DMS79 (cell line): ENCODE data around the gene SYNDIG1.

Experiments
- DNase-seq: peaks from one replicate; lab custom pipeline; 2025; lab: John Stamatoyannopoulos, UW

Gene SYNDIG1

DNA sequence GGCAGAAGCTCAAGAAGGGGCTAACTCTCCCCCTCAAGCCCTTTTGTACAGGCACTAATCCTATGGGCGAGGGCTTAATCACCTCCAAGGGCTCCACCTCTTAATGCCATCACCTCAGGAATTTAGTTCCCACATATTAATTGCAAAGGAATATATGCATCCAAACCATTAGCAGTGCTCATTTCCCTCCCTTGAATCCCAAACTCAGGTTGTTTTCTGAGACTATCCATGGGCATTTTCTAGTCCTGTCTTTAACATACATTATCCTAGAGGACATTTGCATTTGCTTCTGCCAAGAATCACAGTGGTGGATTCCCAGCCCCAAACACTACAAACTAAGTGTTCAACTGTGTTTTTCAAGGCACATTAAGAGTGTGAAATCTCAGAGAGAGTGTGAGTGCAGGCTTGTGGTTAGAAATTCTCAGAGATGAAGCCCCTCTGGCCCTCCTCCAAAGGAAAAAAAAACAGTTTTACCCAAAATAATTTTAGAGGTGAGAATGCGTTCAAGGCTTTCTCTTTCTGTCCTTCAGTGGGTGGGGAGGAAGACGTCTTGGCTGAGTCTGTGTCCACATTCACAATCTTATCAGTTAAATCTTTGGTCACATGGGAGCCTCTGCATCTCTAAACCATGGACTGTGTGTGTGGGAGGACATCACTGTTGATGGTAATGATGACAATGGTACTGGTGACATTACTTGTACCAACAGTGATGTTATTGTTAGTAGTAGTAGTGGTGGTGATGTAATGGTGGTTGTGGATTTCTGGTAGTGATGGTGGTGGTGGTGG, 59.3 kb downstream of the SYNDIG1 start:
- no peak for DNase-seq

DNA sequence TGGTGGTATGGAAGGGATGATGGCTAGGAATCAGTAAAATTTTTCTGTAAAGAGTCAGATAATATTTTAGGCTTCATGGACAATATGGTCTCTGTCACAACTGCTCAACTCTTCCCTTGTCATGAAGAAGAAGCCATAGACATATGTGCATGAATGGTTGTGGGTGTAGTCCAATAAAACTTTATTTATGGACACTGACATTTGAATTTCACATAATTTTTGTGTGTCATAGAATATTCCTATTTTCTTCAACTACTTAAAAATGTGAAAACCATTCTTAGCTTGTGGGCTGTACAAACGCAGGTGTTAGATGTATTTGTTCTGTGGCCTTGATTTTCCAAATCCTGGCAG, 59.9 kb downstream of the SYNDIG1 start:
- DNase-seq: no peak

DNA sequence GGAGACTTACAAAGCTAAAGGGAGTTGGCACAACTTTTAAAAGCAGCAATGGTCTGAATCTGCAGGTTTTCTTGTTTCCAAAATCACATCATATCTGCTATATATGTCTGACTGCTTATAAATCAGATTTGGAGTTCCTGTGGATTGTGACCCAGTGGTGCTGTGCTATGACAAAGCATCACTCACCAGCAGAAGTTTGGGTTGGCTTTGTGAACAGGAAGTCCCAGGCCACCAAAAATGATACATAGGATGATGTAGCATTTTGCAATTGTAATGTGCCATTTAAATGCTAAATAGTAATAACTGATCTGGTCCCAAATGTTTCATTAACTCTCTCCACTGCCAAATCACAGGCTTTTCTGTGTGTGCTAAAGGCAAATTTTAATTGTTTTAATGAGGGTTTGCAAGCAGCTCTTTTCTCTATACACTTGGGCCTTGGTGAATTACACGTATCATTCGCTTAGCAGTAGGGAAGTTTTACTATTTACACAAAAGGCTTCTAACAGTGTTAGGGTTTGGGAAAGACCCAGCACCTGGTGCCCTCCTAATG, 60.8 kb downstream of the SYNDIG1 start:
- DNase-seq: no peak

DNA sequence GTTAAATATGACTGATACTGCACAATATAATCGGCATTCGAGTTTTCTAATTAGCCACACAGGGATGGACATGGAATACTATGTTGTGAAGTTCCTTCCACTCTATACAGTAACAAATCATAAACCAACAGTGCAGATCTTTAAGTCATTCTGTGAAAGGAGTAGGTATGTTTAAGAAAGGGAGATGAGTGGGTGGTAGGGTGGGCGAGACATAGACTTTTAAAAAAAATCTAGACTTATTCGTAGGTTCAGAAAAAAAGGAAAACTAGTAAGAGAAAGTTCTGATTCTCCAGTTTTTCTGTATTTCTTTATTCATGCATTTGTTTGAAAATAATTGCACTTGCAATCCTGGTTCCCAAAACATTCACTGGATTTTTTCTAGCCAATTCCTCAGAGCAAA, 61.8 kb downstream of the SYNDIG1 start:
- DNase-seq: no peak

DNA sequence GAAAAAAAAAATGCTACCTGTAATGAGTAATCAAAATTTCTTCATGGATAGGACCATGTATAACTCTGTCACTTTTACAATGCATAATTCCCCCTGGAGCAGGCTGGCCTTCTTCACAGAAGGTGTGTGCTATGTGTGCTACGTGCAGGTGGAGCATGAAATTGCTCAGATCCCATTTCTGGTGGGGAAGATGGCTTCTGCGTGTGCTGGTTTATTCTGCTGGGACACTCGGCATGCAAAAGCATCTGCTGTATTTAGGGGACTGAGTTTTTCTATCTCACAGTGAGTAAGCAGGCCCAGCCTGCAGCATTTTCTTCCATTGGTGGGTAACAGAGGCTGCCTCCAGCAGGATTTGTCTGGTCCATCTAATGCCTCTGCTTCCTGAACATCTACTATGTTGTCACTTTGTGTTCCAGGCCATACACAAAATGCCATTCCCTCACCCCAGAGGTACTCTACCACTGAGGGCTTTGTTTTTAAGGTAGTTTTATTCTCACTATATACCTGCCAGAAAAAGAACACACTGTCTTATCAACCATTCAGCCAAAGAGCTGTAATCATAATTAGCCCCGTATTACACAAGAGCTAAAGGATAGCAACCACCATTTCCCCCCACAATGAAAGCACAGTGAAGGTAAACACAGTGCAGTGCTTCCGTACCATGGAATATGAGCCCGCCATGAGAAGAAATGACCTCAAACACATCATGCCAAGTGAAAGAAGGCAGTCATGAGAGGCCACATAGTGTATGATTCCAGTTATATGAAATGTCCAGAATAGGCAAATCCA, 62.4 kb downstream of the SYNDIG1 start:
- DNase-seq: no peak

DNA sequence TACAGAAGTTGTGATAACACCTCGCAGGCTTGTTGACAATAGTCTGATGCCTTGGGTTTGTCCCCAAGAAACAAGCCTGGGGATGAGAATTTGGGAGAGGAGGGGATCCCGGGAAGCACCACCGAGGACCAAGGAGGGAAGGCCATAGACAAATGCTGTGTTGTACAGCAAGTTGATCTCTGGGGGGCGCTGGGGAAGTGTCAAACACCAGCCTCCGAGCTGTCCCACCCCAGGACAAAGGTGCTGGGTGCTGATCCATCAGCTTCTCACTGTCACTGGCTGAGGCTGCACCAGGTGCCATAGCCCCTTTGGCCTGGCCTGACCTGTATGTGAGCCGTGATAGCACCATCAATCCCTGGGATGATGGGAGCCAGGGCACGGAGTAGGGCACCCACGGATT, 64.0 kb downstream of the SYNDIG1 start:
- DNase-seq: no peak

DNA sequence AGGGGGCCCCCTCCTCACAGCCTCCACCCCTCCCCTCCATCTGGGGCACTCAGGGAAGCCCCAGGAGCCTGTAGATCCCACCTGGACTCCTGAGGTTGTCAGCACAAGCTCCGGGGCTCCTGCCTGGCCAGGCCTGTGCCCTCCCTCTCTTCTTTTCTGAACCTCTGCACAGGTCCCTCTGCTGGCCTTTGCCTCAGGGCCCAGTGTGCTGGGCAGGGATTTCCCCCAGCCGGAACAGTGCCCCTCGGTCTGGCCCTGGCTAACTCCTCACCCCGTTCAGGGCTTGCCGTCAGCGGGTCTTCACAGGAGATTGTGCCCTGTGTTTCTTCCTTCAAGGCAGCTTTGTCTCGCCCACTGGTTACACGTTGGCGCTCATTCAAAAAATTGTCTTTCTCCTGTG, 64.9 kb downstream of the SYNDIG1 start:
- DNase-seq: no peak

DNA sequence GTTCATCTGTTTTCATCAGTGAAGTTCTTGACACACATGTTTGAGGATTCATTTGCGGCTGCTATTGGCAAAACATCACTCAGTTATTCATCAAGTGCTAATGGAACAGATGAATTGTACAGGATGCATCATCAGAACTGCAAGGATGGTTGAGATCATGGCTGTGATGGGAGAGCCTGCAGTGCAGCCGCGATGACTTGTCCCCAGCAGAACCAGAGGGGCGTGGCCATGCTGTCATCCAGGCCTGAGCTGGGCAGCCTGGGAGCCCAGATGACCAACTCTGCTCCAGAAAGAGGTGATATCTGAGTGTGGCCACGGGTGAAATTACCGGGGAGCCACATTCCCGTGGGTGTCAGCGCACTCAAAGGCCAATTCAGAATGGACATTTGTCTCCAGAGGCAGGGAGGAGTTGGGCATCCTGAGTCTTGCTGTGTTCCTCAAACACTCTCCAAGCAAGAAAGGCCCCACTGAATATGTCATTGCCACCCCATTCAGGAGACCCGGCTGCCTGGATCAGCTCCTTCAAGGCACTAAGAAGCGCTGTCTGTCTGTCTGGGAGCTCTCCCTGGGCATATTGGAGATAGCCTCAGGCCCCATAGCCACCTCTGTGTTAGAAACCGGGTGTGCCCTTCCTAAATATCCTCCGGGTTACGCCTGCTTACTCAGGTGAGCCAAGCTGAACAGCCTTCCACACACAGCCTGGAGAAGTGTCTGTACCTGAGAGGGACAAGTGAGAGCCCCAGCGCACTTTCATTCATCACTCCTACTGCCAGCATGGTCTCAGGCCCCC, 66.7 kb downstream of the SYNDIG1 start:
- no peak for DNase-seq

DNA sequence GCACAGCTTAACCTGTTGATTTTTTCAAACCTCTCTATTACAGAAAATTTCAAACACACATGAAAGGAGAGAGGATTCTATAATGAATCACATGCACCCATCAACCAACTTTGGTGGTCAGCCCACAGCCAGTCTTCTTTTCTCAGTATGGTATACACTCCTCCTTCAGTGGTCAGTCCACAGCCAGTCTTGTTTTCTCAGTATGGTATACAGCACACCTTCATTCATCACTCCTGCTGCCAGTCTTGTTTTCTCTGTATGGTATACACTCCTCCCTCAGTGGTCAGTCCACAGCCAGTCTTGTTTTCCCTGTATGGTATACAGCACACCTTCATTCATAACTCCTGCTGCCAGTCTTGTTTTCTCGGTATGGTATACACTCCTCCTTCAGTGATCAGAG, 67.8 kb downstream of the SYNDIG1 start:
- no peak for DNase-seq

DNA sequence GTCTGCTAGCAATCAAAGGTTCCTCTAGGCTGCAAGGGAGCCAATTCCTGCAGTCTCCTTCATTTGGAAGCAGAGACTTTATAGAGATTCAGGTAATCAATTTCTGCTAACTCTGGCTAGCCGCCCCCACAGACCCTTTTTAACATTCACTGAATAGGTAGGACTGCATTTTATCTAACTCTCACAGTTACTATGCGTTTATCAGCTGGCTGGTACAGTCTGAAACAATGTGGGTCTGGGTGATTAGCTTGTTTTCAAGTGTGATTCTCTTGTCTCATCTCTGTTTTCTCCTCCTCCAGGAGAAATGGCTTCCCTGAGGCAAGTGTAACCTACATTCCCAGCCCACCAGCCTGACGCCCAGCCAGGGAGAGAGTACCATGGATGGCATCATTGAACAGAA, 73.3 kb downstream of the SYNDIG1 start:
- DNase-seq: no peak

DNA sequence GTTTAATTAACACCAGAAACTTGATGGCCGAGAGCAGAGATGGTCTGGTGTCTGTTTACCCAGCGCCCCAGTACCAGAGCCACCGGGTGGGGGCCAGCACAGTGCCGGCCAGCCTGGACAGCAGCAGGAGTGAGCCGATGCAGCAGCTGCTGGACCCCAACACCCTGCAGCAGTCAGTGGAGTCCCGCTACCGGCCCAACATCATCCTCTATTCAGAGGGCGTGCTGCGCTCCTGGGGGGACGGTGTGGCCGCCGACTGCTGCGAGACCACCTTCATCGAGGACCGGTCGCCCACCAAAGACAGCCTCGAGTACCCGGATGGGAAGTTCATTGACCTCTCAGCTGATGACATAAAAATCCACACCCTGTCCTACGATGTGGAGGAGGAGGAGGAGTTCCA, 73.7 kb downstream of the SYNDIG1 start:
- no peak for DNase-seq

DNA sequence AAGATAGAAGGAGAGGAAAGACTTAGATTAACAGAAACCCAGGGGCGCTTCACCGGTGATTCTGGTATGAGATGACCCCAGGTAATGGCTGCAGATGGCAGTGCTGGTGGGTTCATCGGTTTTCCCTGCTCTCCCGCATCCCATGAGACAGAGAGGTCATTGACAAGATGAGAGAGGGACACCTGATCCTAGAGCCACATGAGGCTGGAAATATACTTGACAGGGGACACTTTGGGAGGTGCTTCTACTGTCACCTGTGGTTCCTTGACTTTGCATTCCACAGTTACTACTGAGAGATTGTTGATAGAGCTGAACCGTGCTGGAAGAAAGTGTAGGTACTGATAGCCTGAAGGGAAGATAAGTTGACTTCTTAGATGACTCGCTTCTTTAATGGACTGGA, 74.3 kb downstream of the SYNDIG1 start:
- DNase-seq: no peak

DNA sequence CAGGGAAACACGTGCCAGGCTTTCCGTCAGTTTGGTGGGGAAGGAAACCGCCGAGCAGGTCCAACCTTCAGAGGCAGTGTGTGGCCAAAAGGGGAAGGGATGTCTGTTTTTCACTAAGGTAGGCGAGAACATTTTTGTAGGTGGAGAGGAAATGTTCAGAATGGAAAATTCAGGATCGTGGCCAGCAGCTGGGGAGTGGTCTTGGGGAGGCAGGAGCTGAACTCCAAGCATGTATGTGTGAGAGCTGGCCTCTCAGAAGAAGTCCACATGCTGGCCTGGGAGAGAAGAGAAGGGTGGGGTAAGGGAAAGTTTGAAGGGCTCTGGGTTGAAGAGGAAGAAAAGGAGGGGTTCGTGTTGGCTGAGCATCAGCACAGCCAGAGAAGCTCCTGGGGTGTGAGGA, 74.9 kb downstream of the SYNDIG1 start:
- no peak for DNase-seq

DNA sequence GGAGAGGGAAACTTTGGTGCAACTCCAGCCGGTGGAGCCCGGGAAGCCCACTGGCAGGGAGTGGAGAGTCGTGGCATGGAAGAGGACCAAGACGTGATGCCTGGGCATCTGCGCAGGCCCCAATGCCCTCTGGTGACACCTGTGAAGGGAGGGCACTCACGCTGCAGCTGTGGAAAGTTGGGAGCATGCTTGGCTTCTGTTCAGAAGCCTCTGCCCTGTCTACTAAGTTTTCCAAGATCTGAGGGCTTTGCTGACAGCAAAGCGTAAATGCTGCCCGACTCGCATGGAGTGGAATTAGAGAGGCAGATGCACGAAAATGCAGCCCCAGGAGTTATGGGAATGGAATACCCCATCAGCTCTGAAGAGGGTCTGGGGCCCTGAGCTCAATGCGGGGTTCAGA, 75.7 kb downstream of the SYNDIG1 start:
- no peak for DNase-seq

DNA sequence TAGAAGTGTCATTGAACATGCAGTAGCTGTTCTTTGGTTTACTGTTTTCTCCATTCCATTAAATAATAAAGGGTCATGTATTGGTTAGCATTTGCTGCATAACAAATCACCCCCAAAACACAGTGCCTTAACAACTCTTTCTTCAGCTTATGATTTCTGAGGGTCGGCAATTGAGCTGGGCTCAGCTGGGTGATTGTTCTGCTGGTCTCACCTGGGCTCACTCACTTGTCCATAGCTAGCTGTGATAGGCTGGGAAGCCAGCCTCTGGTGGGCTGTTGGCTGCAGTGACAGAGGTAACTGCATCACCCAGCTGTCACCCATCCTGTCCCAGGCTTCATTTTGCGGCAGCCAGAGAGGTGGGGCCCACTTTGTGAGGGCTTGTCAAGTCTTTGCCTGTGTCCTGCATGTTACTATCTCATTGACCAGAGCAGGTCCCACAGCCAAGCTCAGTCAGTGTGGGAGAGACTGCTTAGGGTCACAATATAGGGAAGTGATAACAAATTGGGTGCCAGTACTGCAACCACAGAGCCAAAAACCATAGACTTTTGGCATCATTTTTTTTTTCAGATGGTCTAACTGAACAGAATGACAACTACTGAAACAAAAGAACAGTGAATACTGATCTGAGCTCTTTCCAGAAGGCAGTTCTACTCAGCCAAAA, 76.9 kb downstream of the SYNDIG1 start:
- no peak for DNase-seq

DNA sequence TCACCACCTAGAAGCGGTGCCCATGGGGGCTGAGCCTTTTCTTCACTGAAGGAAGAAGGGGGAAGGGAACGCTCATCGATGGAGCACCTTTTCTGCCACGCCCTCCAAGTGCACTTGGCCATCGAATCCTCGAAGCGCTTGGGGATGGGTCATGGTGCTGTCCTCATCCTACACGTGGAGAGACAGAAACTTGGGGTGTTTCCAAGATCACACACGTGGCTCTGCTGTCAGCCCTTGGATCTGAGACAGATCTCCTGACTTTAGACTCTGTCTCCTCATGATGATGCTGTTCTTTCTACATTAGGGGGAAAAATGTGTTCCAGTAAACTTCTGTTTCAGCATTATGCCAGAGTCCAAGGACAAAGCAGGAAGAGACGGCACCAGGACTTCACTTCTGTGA, 78.5 kb downstream of the SYNDIG1 start:
- no peak for DNase-seq

DNA sequence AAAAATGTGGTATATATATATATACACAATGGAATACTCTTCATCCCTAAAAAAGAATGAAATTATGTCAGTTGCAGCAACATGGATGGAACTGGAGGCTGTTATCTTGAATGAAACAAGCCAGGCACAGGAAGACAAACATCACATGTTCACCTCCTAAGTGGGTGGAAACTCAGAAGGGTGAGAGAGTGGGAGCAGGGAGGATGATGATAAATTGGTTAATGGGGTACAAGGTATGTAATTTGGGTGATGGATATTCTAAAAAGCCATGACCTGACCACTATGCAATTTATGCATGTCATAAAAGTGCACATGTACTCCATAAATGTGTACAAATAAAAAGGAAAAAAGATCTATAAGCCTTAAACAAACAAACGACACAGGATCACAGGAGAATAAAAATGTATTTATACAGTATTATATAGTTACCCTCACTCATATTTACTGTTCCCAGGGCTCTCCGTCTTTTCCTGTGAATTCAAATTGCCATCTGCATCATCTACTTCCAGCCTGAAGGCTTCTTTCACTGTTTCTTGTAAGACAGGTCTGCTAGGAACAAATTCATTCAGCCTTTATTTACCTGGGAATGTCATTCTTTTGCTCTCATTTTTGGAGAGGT, 89.8 kb downstream of the SYNDIG1 start:
- DNase-seq: no peak

DNA sequence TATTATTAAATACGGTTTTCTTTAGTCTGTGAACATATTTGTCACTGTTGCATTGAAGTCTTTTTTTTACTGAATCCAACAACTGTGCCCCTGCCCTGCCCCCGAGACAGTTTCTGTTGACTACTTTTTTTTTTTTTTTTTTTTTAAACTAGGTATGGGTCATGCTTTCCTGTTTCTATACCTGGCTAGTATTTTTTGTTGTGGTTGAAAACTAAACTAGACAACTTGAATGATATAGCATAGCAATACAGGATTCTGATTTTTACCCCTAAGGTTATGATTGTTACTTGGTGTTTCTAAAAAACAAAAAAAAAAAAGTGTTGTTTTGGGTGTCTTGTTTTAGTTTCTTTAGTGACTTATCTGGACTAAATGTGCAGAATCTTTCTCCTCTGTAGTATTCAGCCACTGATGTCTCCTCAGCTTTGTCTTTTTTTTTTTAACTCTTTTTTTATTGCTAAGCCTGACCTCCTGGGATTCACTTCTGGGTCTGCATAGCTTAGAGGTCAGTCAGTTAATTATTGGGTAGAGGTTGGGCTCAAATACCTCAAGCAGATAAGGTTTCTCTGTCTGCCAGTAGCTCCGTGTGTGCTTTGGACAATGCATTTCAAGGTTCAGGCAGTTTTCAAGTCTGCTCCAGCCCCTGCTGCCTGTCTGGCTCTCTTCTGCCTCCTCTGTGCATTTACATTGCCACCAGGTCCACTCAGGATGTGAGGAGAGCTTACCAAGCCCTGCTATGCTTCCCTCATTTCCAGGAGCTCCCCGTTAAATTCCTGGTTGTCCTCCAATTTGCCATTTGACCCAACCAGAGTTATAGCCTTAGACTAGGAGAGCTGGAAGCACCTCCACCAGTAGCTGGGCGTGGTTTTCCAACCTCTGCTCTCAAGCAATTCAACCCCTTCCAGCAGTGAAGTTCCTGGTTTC, 91.4 kb downstream of the SYNDIG1 start:
- no peak for DNase-seq

DNA sequence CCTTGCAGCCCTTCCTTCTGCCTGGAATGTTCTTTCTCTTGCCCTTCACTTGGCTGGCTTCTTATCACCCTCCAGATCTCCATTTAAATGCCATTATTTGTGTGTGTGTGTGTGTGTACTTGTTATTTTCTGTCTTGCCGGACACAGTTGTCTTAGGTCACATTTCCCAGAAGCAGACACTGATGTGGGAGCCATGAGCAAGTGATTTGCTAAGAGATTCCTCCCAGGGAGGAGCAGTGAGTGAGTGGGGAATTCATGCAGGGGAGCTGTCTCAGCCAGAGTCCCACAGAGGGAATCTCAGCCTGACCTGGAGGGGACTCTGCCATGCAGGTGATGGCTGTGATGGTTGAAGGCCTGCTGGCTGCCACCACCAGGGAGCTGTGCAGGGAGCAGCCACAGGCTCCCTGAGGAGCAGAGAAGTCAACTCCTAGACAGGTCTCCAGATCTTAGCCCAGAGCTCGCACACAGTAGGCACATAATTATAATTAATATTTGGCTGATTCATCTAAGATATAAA, 96.5 kb downstream of the SYNDIG1 start:
- DNase-seq: no peak

DNA sequence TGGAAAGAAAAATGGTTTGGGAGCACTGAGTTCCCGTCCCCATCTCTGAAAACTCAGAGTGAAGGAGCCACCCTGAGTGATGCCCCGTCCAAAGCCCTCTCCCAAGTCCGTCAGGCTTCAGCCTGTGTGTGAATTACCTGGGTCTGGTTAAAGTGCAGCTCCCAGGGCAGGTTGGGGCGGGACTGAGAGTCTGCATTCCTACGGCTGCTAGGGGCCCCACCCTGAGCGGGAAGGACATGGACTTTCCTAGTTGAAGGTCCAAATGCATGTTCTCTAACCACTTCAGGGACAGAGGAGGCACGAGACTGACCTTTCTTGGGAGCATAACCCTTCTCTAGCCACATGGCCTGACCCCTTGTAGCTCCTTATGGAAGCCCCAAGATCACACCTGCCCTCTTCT, 97.2 kb downstream of the SYNDIG1 start:
- no peak for DNase-seq
